ENCODE results near the gene PGA3. TPM values are rescaled to one million over a fixed set of nuclear protein-coding genes. Genes with fewer than 3 reads are reported as not detected.
"Not testable (repeated sequence)": the region's sequence is repeated elsewhere in the genome, so short reads cannot be mapped to it uniquely, and the experiment has no call there.

PGA3 gene
- total RNA-seq, 1 donor from 2014 or later = 0.52 TPM

- peak overlapping the region; percentile 67 to 87 (median 78) for H3K9ac ChIP-seq (ENCODE audit: low read depth in 1 of 3, low read length in 3 of 3)
- peaks cover 22 to 31% (median 25%) of the 10 kb centered on the region in 3 donors for H3K4me1 ChIP-seq (ENCODE audit: control insufficient read depth in 3 of 3, insufficient read depth in 3 of 3, low read length in 3 of 3)
- no peaks in the 10 kb centered on the region for H3K9me3 ChIP-seq (ENCODE audit: control insufficient read depth in 3 of 3, low read length in 3 of 3)
- H3K36me3 ChIP-seq (ENCODE audit: control insufficient read depth in 3 of 3, insufficient read depth in 3 of 3, low read length in 3 of 3) = no peaks in the 10 kb centered on the region
- no peaks in the 10 kb centered on the region for H3K27me3 ChIP-seq (ENCODE audit: control insufficient read depth in 3 of 3, insufficient read depth in 3 of 3, low read length in 3 of 3)
- H3K4me3 ChIP-seq (ENCODE audit: low read length in 3 of 3) = peak overlapping the region; percentile 85 to 94 (median 89)
- peak overlapping the region; percentile 91 for H3K27ac ChIP-seq (ENCODE audit: low read depth, low read length)
Measured at GRCh38 chr11:61162092-61162941, 41.0 kb upstream of the PGA3 start.

- Histone ChIP-seq H3K27ac (ENCODE audit: low read depth, low read length) (no peak overlapping the region), H3K27me3 (ENCODE audit: control insufficient read depth in 3 of 3, insufficient read depth in 3 of 3, low read length in 3 of 3) (no peaks in the 10 kb centered on the region), H3K36me3 (ENCODE audit: control insufficient read depth in 3 of 3, insufficient read depth in 3 of 3, low read length in 3 of 3) (no peaks in the 10 kb centered on the region), H3K4me3 (ENCODE audit: low read length in 3 of 3) (no peak overlapping the region), H3K9ac (ENCODE audit: low read depth in 1 of 3, low read length in 3 of 3) (no peak overlapping the region), H3K9me3 (ENCODE audit: control insufficient read depth in 3 of 3, low read length in 3 of 3) (no peaks in the 10 kb centered on the region), H3K4me1 (ENCODE audit: control insufficient read depth in 3 of 3, insufficient read depth in 3 of 3, low read length in 3 of 3) (peaks cover 22 to 31% (median 25%) of the 10 kb centered on the region in 3 donors)
Measured at GRCh38 chr11:61163021-61163420, 40.3 kb upstream of the PGA3 start.

- Histone ChIP-seq H3K27ac (ENCODE audit: low read depth, low read length) (peak overlapping the region; percentile 4), H3K36me3 (ENCODE audit: control insufficient read depth in 3 of 3, insufficient read depth in 3 of 3, low read length in 3 of 3) (no peaks in the 10 kb centered on the region), H3K9me3 (ENCODE audit: control insufficient read depth in 3 of 3, low read length in 3 of 3) (no peaks in the 10 kb centered on the region), H3K9ac (ENCODE audit: low read depth in 1 of 3, low read length in 3 of 3) (no peak overlapping the region), H3K4me1 (ENCODE audit: control insufficient read depth in 3 of 3, insufficient read depth in 3 of 3, low read length in 3 of 3) (peaks cover 19 to 26% (median 21%) of the 10 kb centered on the region in 3 donors), H3K27me3 (ENCODE audit: control insufficient read depth in 3 of 3, insufficient read depth in 3 of 3, low read length in 3 of 3) (peaks cover 0 to 4% (median 2%) of the 10 kb centered on the region in 3 donors), H3K4me3 (ENCODE audit: low read length in 3 of 3) (no peak overlapping the region)
Measured at GRCh38 chr11:61163714-61164605, 39.4 kb upstream of the PGA3 start.

- Histone ChIP-seq H3K27me3 (ENCODE audit: control insufficient read depth in 3 of 3, insufficient read depth in 3 of 3, low read length in 3 of 3) (peaks cover 0 to 8% (median 2%) of the 10 kb centered on the region in 3 donors), H3K4me1 (ENCODE audit: control insufficient read depth in 3 of 3, insufficient read depth in 3 of 3, low read length in 3 of 3) (peaks cover 19 to 22% (median 19%) of the 10 kb centered on the region in 3 donors), H3K9me3 (ENCODE audit: control insufficient read depth in 3 of 3, low read length in 3 of 3) (no peaks in the 10 kb centered on the region), H3K9ac (ENCODE audit: low read depth in 1 of 3, low read length in 3 of 3) (no peak overlapping the region), H3K4me3 (ENCODE audit: low read length in 3 of 3) (no peak overlapping the region), H3K27ac (ENCODE audit: low read depth, low read length) (no peak overlapping the region), H3K36me3 (ENCODE audit: control insufficient read depth in 3 of 3, insufficient read depth in 3 of 3, low read length in 3 of 3) (no peaks in the 10 kb centered on the region)
Measured at GRCh38 chr11:61164606-61165424, 38.5 kb upstream of the PGA3 start.

GRCh38 chr11:61165785-61166184 lies 37.5 kb upstream of the PGA3 start:
- peaks cover 0 to 13% (median 2%) of the 10 kb centered on the region in 3 donors for H3K27me3 ChIP-seq (ENCODE audit: control insufficient read depth in 3 of 3, insufficient read depth in 3 of 3, low read length in 3 of 3)
- H3K36me3 ChIP-seq (ENCODE audit: control insufficient read depth in 3 of 3, insufficient read depth in 3 of 3, low read length in 3 of 3); H3K27ac ChIP-seq (ENCODE audit: low read depth, low read length); H3K9ac ChIP-seq (ENCODE audit: low read depth in 1 of 3, low read length in 3 of 3); H3K9me3 ChIP-seq (ENCODE audit: control insufficient read depth in 3 of 3, low read length in 3 of 3); H3K4me3 ChIP-seq (ENCODE audit: low read length in 3 of 3): not testable (repeated sequence)
- H3K4me1 ChIP-seq (ENCODE audit: control insufficient read depth in 3 of 3, insufficient read depth in 3 of 3, low read length in 3 of 3) = peaks cover 9 to 12% (median 10%) of the 10 kb centered on the region in 3 donors

GRCh38 chr11:61166331-61166730 lies 37.0 kb upstream of the PGA3 start:
- not testable (repeated sequence) for H3K27ac ChIP-seq (ENCODE audit: low read depth, low read length); H3K4me3 ChIP-seq (ENCODE audit: low read length in 3 of 3); H3K36me3 ChIP-seq (ENCODE audit: control insufficient read depth in 3 of 3, insufficient read depth in 3 of 3, low read length in 3 of 3); H3K9me3 ChIP-seq (ENCODE audit: control insufficient read depth in 3 of 3, low read length in 3 of 3); H3K9ac ChIP-seq (ENCODE audit: low read depth in 1 of 3, low read length in 3 of 3)
- Histone ChIP-seq H3K4me1 (ENCODE audit: control insufficient read depth in 3 of 3, insufficient read depth in 3 of 3, low read length in 3 of 3) (peaks cover 8 to 11% (median 9%) of the 10 kb centered on the region in 3 donors), H3K27me3 (ENCODE audit: control insufficient read depth in 3 of 3, insufficient read depth in 3 of 3, low read length in 3 of 3) (peaks cover 0 to 13% (median 2%) of the 10 kb centered on the region in 3 donors)

GRCh38 chr11:61168042-61168688 lies 35.1 kb upstream of the PGA3 start:
- H3K4me3 ChIP-seq (ENCODE audit: low read length in 3 of 3) = no peak overlapping the region
- peaks cover 0 to 16% (median 2%) of the 10 kb centered on the region in 3 donors for H3K27me3 ChIP-seq (ENCODE audit: control insufficient read depth in 3 of 3, insufficient read depth in 3 of 3, low read length in 3 of 3)
- peaks cover 0 to 2% (median 0%) of the 10 kb centered on the region in 3 donors for H3K9me3 ChIP-seq (ENCODE audit: control insufficient read depth in 3 of 3, low read length in 3 of 3)
- H3K27ac ChIP-seq (ENCODE audit: low read depth, low read length) = no peak overlapping the region
- no peaks in the 10 kb centered on the region for H3K36me3 ChIP-seq (ENCODE audit: control insufficient read depth in 3 of 3, insufficient read depth in 3 of 3, low read length in 3 of 3)
- no peaks in the 10 kb centered on the region for H3K4me1 ChIP-seq (ENCODE audit: control insufficient read depth in 3 of 3, insufficient read depth in 3 of 3, low read length in 3 of 3)
- H3K9ac ChIP-seq (ENCODE audit: low read depth in 1 of 3, low read length in 3 of 3) = no peak overlapping the region

GRCh38 chr11:61168800-61169199 lies 34.5 kb upstream of the PGA3 start:
- Histone ChIP-seq H3K9ac (ENCODE audit: low read depth in 1 of 3, low read length in 3 of 3) (no peak overlapping the region), H3K4me3 (ENCODE audit: low read length in 3 of 3) (no peak overlapping the region), H3K4me1 (ENCODE audit: control insufficient read depth in 3 of 3, insufficient read depth in 3 of 3, low read length in 3 of 3) (no peaks in the 10 kb centered on the region), H3K27ac (ENCODE audit: low read depth, low read length) (no peak overlapping the region), H3K36me3 (ENCODE audit: control insufficient read depth in 3 of 3, insufficient read depth in 3 of 3, low read length in 3 of 3) (no peaks in the 10 kb centered on the region), H3K27me3 (ENCODE audit: control insufficient read depth in 3 of 3, insufficient read depth in 3 of 3, low read length in 3 of 3) (peaks cover 0 to 19% (median 2%) of the 10 kb centered on the region in 3 donors), H3K9me3 (ENCODE audit: control insufficient read depth in 3 of 3, low read length in 3 of 3) (peaks cover 0 to 2% (median 0%) of the 10 kb centered on the region in 3 donors)

GRCh38 chr11:61170566-61170965 lies 32.7 kb upstream of the PGA3 start:
- H3K9me3 ChIP-seq (ENCODE audit: control insufficient read depth in 3 of 3, low read length in 3 of 3) = peaks cover 0 to 2% (median 0%) of the 10 kb centered on the region in 3 donors
- H3K9ac ChIP-seq (ENCODE audit: low read depth in 1 of 3, low read length in 3 of 3) = no peak overlapping the region
- no peaks in the 10 kb centered on the region for H3K4me1 ChIP-seq (ENCODE audit: control insufficient read depth in 3 of 3, insufficient read depth in 3 of 3, low read length in 3 of 3)
- no peak overlapping the region for H3K27ac ChIP-seq (ENCODE audit: low read depth, low read length)
- H3K4me3 ChIP-seq (ENCODE audit: low read length in 3 of 3) = no peak overlapping the region
- peaks cover 9 to 28% (median 11%) of the 10 kb centered on the region in 3 donors for H3K27me3 ChIP-seq (ENCODE audit: control insufficient read depth in 3 of 3, insufficient read depth in 3 of 3, low read length in 3 of 3)
- no peaks in the 10 kb centered on the region for H3K36me3 ChIP-seq (ENCODE audit: control insufficient read depth in 3 of 3, insufficient read depth in 3 of 3, low read length in 3 of 3)
